Gastrocnemius medialis (tissue), 4 donors: Measurements from ENCODE around the gene TRIM16.
"Not testable (repeated sequence)": the region's sequence is repeated elsewhere in the genome, so short reads cannot be mapped to it uniquely, and the experiment has no call there.

Source experiments
- CTCF ChIP-seq, 5 experiments: fragments of 450-650 bp in 3 of 5; fragments of 200-600 bp in 2 of 5; sonication (generic) in 2 of 5; IDR thresholded peaks in 4 of 5; conservative IDR thresholded peaks in 1 of 5; 1 replicate in 4 of 5; 2 replicates in 1 of 5; pipeline ENCODE4 v1.5.1; 2016 to 2019; ENCODE audit warnings: antibody characterized with exemption in 5 of 5, mild to moderate bottlenecking in 3 of 5, moderate library complexity in 3 of 5
- POLR2A ChIP-seq, 2 donors: fragments of 450-650 bp; IDR thresholded peaks; one replicate each; pipeline ENCODE4 v1.6.1; 2017; ENCODE audit warnings: antibody characterized with exemption in 2 of 2, mild to moderate bottlenecking in 2 of 2, moderate library complexity in 2 of 2

GRCh38 chr17:15687494-15687893 is 3.4 kb upstream of the TRIM16 start:
- TF ChIP-seq CTCF (IDR thresholded peaks at IDR 0.05 in 4 of 5, conservative IDR thresholded peaks at IDR 0.05 in 1 of 5); POLR2A (IDR thresholded peaks at IDR 0.05): not testable (repeated sequence)
